ENCODE data around the gene RNF115. TPM values are rescaled to one million over a fixed set of nuclear protein-coding genes. Genes with fewer than 3 reads are reported as not detected.

Gene RNF115
- total and polyA plus RNA-seq, 2 donors from 2014 or later, result 12.3 to 18.0 TPM

DNA sequence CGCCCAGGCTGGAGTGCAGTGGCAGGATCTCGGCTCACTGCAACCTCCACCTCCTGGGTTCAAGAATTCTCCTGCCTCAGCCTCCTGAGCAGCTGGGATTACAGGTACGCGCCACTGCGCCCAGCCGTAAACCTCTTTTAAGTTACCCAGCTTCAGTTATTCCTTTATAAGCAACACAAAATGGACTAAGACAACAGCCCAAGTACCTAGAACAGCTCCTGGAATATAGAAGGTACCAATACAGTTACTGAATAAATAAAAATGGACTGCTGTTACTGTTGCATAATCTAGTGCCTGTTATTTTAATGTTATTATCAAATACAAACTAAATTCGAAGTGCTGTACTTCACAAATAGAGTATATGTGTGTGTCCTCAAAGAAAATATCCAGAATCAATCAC lies 17.1 kb downstream of the RNF115 start:
- FAIRE-seq, result no peak
- intact Hi-C loops (cut with DNase I), result no loop called here
- TF ChIP-seq, protein P1, sequence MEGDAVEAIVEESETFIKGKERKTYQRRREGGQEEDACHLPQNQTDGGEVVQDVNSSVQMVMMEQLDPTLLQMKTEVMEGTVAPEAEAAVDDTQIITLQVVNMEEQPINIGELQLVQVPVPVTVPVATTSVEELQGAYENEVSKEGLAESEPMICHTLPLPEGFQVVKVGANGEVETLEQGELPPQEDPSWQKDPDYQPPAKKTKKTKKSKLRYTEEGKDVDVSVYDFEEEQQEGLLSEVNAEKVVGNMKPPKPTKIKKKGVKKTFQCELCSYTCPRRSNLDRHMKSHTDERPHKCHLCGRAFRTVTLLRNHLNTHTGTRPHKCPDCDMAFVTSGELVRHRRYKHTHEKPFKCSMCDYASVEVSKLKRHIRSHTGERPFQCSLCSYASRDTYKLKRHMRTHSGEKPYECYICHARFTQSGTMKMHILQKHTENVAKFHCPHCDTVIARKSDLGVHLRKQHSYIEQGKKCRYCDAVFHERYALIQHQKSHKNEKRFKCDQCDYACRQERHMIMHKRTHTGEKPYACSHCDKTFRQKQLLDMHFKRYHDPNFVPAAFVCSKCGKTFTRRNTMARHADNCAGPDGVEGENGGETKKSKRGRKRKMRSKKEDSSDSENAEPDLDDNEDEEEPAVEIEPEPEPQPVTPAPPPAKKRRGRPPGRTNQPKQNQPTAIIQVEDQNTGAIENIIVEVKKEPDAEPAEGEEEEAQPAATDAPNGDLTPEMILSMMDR (IDR thresholded peaks at IDR 0.05; ENCODE audit: borderline replicate concordance, extremely low read depth, insufficient read depth), result no peak

DNA sequence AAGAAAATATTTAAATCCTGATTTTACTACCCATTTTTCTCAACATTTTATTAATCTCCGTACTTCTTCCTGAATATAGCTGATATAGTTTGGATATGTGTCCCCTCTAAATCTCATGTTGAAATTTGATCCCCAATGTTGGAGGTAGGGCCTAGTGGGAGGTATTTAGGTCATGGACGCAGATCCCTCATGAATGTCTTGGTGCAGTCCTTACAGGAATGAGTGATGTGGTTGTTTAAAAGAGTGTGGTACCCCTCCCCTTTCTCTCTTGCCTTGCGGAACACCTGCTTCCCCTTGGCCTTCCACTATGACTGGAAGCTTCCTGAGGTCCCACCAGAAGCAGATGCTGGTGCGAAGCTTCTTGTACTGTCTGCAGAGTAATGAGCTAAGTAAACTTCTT lies 17.5 kb downstream of the RNF115 start:
- Histone ChIP-seq H3K36me3 (ENCODE audit: control insufficient read depth in 2 of 3, insufficient read depth in 3 of 3, low read length in 3 of 3) (no peaks in the 10 kb centered on the region), H3K4me3 (ENCODE audit: low read length in 3 of 3) (no peak overlapping the region), H3K9ac (ENCODE audit: low read length in 3 of 3) (no peak overlapping the region), H3K9me3 (ENCODE audit: control insufficient read depth in 2 of 3, insufficient read depth in 1 of 3, low read length in 3 of 3) (no peaks in the 10 kb centered on the region), H3K4me1 (ENCODE audit: control insufficient read depth in 2 of 3, insufficient read depth in 2 of 3, low read depth in 1 of 3, low read length in 3 of 3) (peaks cover 0 to 6% (median 3%) of the 10 kb centered on the region in 3 donors), H3K27ac (ENCODE audit: low read depth in 2 of 2, low read length in 2 of 2) (no peak overlapping the region), H3K27me3 (ENCODE audit: control insufficient read depth, insufficient read depth, low read length) (no peaks in the 10 kb centered on the region)
- FAIRE-seq, result no peak
- DNase-seq, result no peak
- TF ChIP-seq, protein P1 (IDR thresholded peaks at IDR 0.05; ENCODE audit: borderline replicate concordance, extremely low read depth, insufficient read depth), result no peak
- intact Hi-C loops (cut with DNase I), result no loop called here

More for the DNA sequence above, 17.1 kb downstream of the RNF115 start:
- H3K27ac ChIP-seq (ENCODE audit: low read depth in 2 of 2, low read length in 2 of 2), result no peak overlapping the region
- H3K4me1 ChIP-seq (ENCODE audit: control insufficient read depth in 2 of 3, insufficient read depth in 2 of 3, low read depth in 1 of 3, low read length in 3 of 3), result peaks cover 0 to 6% (median 3%) of the 10 kb centered on the region in 3 donors
- no peaks in the 10 kb centered on the region for H3K27me3 ChIP-seq (ENCODE audit: control insufficient read depth, insufficient read depth, low read length)
- no peak for DNase-seq
- H3K9ac ChIP-seq (ENCODE audit: low read length in 3 of 3), result no peak overlapping the region
- no peak overlapping the region for H3K4me3 ChIP-seq (ENCODE audit: low read length in 3 of 3)
- no peaks in the 10 kb centered on the region for H3K9me3 ChIP-seq (ENCODE audit: control insufficient read depth in 2 of 3, insufficient read depth in 1 of 3, low read length in 3 of 3)
- no peaks in the 10 kb centered on the region for H3K36me3 ChIP-seq (ENCODE audit: control insufficient read depth in 2 of 3, insufficient read depth in 3 of 3, low read length in 3 of 3)

DNA sequence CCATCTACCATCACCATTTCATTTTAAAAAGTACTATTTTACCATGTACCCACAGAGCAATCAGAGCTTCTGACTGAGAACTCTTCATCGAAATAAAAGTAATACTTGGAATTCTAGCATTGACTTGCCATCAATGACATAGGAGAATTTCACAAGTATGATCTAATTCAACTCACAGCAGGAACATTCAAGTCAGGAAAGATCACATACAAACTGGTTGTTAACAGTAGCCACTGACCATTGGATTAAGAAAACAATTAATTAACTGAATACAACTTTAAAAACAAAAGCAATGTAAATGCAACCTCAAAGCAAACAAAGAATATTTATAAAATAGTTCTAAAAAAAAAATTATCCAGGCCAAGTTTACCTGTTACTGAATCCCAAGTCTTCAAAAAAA lies 18.8 kb downstream of the RNF115 start:
- intact Hi-C loops (cut with DNase I), result no loop called here
- peaks cover 0 to 6% (median 3%) of the 10 kb centered on the region in 3 donors for H3K4me1 ChIP-seq (ENCODE audit: control insufficient read depth in 2 of 3, insufficient read depth in 2 of 3, low read depth in 1 of 3, low read length in 3 of 3)

More for the DNA sequence above, 18.8 kb downstream of the RNF115 start:
- Histone ChIP-seq H3K27ac (ENCODE audit: low read depth in 2 of 2, low read length in 2 of 2) (no peak overlapping the region), H3K36me3 (ENCODE audit: control insufficient read depth in 2 of 3, insufficient read depth in 3 of 3, low read length in 3 of 3) (no peaks in the 10 kb centered on the region), H3K9ac (ENCODE audit: low read length in 3 of 3) (no peak overlapping the region), H3K4me3 (ENCODE audit: low read length in 3 of 3) (no peak overlapping the region), H3K9me3 (ENCODE audit: control insufficient read depth in 2 of 3, insufficient read depth in 1 of 3, low read length in 3 of 3) (no peaks in the 10 kb centered on the region), H3K27me3 (ENCODE audit: control insufficient read depth, insufficient read depth, low read length) (no peaks in the 10 kb centered on the region)
- no peak for DNase-seq
- FAIRE-seq, result peak; percentile 6
- TF ChIP-seq, protein P1 (IDR thresholded peaks at IDR 0.05; ENCODE audit: borderline replicate concordance, extremely low read depth, insufficient read depth), result no peak
